ENCODE results near the gene ELOVL5. TPM values are rescaled to one million over a fixed set of nuclear protein-coding genes. Genes with fewer than 3 reads are reported as not detected.
A peak's percentile ranks its signal among the peaks of the same experiment; 100 is the strongest.

Gene ELOVL5
- total and polyA plus RNA-seq, 2 experiments from 2014 or later, result 83.3 to 180 TPM

- DNase-seq (ENCODE audit: low spot score), result no peak
- Histone ChIP-seq H3K4me2 (peak overlapping the region; percentile 66), H3K9me2 (ENCODE audit: insufficient read depth) (no peaks in the 10 kb centered on the region), H3K4me3 (peak overlapping the region; percentile 41; the same call in 1 of the 2 replicates), H4K20me1 (replicated peaks; ENCODE audit: insufficient read depth) (peaks cover 78% of the 10 kb centered on the region), H3K4me1 (ENCODE audit: insufficient read depth) (peaks cover 38% of the 10 kb centered on the region), H3K36me3 (ENCODE audit: insufficient read depth) (no peaks in the 10 kb centered on the region), H3K27ac (ENCODE audit: low read depth) (no peak overlapping the region), H3K79me2 (replicated peaks; ENCODE audit: insufficient read depth) (peaks cover 100% of the 10 kb centered on the region), H3F3A (replicated peaks; ENCODE audit: low read depth) (no peaks in the 10 kb centered on the region; the same call in 1 of the 2 replicates), H2AFZ (no peak overlapping the region), H3K27me3 (ENCODE audit: insufficient read depth) (no peaks in the 10 kb centered on the region)
- peaks cover 8% of the 10 kb centered on the region; the same call in 2 of the 3 replicates for H3K36me3 Mint-ChIP-seq (ENCODE audit: low read depth)
- H3K9me3 Mint-ChIP-seq, result no peaks in the 10 kb centered on the region
- no peak for ATAC-seq
- H3K27me3 Mint-ChIP-seq (ENCODE audit: insufficient read depth, low read depth, poor library complexity), result peaks cover 2% of the 10 kb centered on the region
- H3K27ac Mint-ChIP-seq, result no peak overlapping the region
- peak overlapping the region; percentile 18; the same call in 1 of the 3 replicates for H3K4me3 Mint-ChIP-seq
- H3K4me1 Mint-ChIP-seq, result peaks cover 52% of the 10 kb centered on the region
- TF ChIP-seq REST (IDR thresholded peaks at IDR 0.05; ENCODE audit: unreplicated experiment), result no peak
- TF ChIP-seq CREB1 (CRISPR knock-in tag; IDR thresholded peaks at IDR 0.05; ENCODE audit: low read depth), result no peak
- TF ChIP-seq EZH2 (IDR thresholded peaks at IDR 0.05; ENCODE audit: low read depth, unreplicated experiment), result no peak
- TF ChIP-seq ZNF331 (CRISPR knock-in tag; IDR thresholded peaks at IDR 0.05; ENCODE audit: low read depth), result no peak
- no peak for TF ChIP-seq POLR2AphosphoS5 (IDR thresholded peaks at IDR 0.05; ENCODE audit: low read depth)
- TF ChIP-seq NANOG (IDR thresholded peaks at IDR 0.05; ENCODE audit: borderline replicate concordance), result no peak
- TF ChIP-seq ZNF114 (CRISPR knock-in tag; IDR thresholded peaks at IDR 0.05), result no peak
- TF ChIP-seq EZH2phosphoT487 (IDR thresholded peaks at IDR 0.05; ENCODE audit: unreplicated experiment), result no peak
- no peak for TF ChIP-seq STAT1 (IDR thresholded peaks at IDR 0.05; ENCODE audit: unreplicated experiment)
These were observed 12.7 kb downstream of the ELOVL5 start for GRCh38 chr6:53336070-53336469.

- peaks cover 38% of the 10 kb centered on the region for H3K4me1 ChIP-seq (ENCODE audit: insufficient read depth)
- no peak for TF ChIP-seq NANOG (IDR thresholded peaks at IDR 0.05; ENCODE audit: borderline replicate concordance)
- ATAC-seq (peak; percentile 50), DNase-seq (ENCODE audit: low spot score) (peak; percentile 60)
- no peaks in the 10 kb centered on the region for H3K36me3 ChIP-seq (ENCODE audit: insufficient read depth)
- peak overlapping the region; percentile 75; the same call in 1 of the 2 replicates for H3K27ac ChIP-seq (ENCODE audit: low read depth)
- no peaks in the 10 kb centered on the region for H3K9me2 ChIP-seq (ENCODE audit: insufficient read depth)
- Mint-ChIP-seq H3K9me3 (no peaks in the 10 kb centered on the region), H3K4me1 (peaks cover 49% of the 10 kb centered on the region), H3K4me3 (peak overlapping the region; percentile 21; the same call in 1 of the 3 replicates), H3K27ac (peak overlapping the region; percentile 40; the same call in 1 of the 2 replicates), H3K36me3 (ENCODE audit: low read depth) (peaks cover 8% of the 10 kb centered on the region; the same call in 2 of the 3 replicates), H3K27me3 (ENCODE audit: insufficient read depth, low read depth, poor library complexity) (peaks cover 2% of the 10 kb centered on the region)
- H3K27me3 ChIP-seq (ENCODE audit: insufficient read depth), result no peaks in the 10 kb centered on the region
- H3F3A ChIP-seq (replicated peaks; ENCODE audit: low read depth), result no peaks in the 10 kb centered on the region; the same call in 1 of the 2 replicates
- peaks cover 100% of the 10 kb centered on the region for H3K79me2 ChIP-seq (replicated peaks; ENCODE audit: insufficient read depth)
- peaks cover 77% of the 10 kb centered on the region for H4K20me1 ChIP-seq (replicated peaks; ENCODE audit: insufficient read depth)
- peak overlapping the region; percentile 41 for H3K4me3 ChIP-seq
- peak overlapping the region; percentile 66 for H3K4me2 ChIP-seq
- no peak overlapping the region for H2AFZ ChIP-seq
These were observed 13.3 kb downstream of the ELOVL5 start for GRCh38 chr6:53335224-53335994.

All from GM23338 (cell line).